ENCODE measurements around the gene TP63. TPM values are rescaled to one million over a fixed set of nuclear protein-coding genes. Genes with fewer than 3 reads are reported as not detected.

Gene TP63
- total and polyA plus RNA-seq, 3 donors from 2014 or later = 5.2 to 10.5 (median 6.0) TPM

DNA sequence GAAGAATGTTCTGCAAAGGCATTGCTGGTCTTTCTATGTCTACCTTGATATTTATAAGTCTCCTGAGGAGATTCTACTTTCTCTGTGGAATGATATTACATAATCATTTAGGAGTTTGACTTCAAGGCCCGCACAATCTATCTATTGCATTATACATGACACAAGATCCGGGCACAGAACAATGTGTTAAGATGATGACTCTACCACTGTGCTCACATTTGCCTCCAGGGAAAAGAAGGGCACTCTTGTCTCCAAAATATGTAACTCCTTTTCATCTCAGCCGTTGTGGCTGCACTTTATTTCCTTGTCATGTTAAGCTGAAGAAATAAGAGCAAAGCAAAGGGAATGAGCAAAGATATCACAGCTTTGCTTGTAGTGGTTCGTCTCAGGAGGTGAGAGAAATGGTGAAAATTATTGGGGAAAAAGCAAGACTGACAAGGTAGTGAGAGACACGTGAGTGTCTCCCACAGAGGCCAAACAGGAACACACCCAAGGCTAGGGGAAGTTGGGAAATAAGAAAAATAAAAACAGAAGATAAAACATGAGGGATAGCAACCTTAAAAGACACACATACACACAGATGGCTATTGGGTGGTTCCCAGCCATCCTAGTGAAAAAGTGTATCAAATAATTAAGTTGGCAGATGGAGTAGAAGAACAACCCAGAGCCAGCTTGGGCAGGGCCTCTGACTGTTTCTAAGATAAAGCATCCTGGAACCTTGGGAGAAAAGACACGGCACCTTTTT lies 305.2 kb downstream of the TP63 start:
- DNase-seq = no peak
- 82 to 83% methylated on average over 6 of the region's 6 CpGs for WGBS, 2 donors
- no peaks in the 10 kb centered on the region for H3K36me3 ChIP-seq (ENCODE audit: low read depth, missing control alignments)
- no peak overlapping the region for H3K27ac ChIP-seq
- no peaks in the 10 kb centered on the region for H3K4me1 ChIP-seq
- H3K27me3 ChIP-seq = no peaks in the 10 kb centered on the region
- H3K4me3 ChIP-seq = no peak overlapping the region
- intact Hi-C loops (cut with DNase I; ENCODE audit: low total_unique reads) = no loop called here
- TF ChIP-seq, protein P1, sequence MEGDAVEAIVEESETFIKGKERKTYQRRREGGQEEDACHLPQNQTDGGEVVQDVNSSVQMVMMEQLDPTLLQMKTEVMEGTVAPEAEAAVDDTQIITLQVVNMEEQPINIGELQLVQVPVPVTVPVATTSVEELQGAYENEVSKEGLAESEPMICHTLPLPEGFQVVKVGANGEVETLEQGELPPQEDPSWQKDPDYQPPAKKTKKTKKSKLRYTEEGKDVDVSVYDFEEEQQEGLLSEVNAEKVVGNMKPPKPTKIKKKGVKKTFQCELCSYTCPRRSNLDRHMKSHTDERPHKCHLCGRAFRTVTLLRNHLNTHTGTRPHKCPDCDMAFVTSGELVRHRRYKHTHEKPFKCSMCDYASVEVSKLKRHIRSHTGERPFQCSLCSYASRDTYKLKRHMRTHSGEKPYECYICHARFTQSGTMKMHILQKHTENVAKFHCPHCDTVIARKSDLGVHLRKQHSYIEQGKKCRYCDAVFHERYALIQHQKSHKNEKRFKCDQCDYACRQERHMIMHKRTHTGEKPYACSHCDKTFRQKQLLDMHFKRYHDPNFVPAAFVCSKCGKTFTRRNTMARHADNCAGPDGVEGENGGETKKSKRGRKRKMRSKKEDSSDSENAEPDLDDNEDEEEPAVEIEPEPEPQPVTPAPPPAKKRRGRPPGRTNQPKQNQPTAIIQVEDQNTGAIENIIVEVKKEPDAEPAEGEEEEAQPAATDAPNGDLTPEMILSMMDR (IDR thresholded peaks at IDR 0.05) = no peak
- no peak for TF ChIP-seq POLR2A (IDR thresholded peaks at IDR 0.05)
- H3K9me3 ChIP-seq = no peaks in the 10 kb centered on the region

DNA sequence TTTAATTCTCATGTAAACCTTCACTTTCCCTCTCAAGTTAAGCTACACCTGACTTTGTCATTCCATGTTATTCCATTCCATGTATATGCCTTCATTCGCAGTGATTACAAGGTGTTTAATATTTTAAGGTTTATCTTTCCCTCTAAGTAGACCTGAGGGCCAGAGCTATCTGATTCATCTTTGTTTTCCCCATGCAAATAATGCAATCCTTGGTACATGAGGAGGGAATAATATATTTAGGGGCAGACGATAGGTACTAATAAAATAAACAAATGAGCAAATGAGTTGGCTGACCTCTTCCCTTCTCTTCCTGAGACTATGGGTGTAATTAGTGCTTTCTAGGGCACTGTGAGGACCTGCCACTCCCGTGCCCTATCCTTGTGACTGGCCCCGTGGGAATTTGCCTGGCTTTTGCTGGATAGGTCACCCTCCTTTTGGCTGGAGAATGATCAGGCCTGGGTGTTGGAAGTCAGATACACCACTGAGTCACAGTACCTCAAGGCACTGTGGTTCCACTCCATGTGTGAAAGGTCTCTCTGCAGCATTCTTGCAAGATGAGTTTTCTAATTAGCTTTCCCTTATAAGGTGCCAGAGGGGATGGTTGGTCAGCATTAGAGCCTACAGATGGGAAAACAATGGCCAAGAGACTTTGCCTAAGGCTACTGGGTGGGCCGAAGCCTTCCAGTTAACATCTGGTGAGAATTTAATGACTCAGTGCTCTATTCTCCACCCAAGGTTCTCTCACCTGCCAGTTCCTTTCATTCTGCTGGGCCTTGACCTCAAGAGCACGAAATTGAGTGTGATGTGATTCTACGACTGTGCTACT lies 306.3 kb downstream of the TP63 start:
- WGBS, 2 donors = 87 to 94% methylated on average over 7 of the region's 7 CpGs
- TF ChIP-seq POLR2A (IDR thresholded peaks at IDR 0.05) = no peak
- TF ChIP-seq, protein P1 (IDR thresholded peaks at IDR 0.05) = no peak
- H3K27ac ChIP-seq = no peak overlapping the region
- H3K9me3 ChIP-seq = no peaks in the 10 kb centered on the region
- no peak overlapping the region for H3K4me3 ChIP-seq
- no peaks in the 10 kb centered on the region for H3K27me3 ChIP-seq
- H3K4me1 ChIP-seq = peaks cover 6% of the 10 kb centered on the region
- H3K36me3 ChIP-seq (ENCODE audit: low read depth, missing control alignments) = no peaks in the 10 kb centered on the region
- DNase-seq = no peak
- intact Hi-C loops (cut with DNase I; ENCODE audit: low total_unique reads) = no loop called here

DNA sequence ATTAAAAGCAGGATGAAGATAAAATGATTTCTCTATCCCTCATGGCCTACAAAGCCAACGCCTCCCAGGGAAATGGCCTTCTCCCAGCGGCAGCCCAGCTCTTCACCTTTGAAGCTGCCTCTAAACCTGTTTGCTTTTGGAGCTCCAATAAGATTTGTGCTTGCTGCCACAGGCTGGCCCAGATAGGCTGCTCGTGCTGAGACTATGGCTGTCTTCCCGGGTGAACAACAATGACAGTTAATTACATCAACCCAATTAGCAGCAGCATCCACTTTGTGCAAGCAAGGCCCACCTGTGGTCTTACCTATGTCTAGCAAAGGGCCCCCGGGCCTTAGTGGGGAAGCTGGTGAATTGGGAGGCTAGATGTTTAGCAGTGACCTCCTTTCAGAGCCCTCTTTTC lies 309.9 kb downstream of the TP63 start:
- Histone ChIP-seq H3K4me3 (no peak overlapping the region), H3K27ac (no peak overlapping the region), H3K9me3 (no peaks in the 10 kb centered on the region), H3K4me1 (peaks cover 6% of the 10 kb centered on the region), H3K36me3 (ENCODE audit: low read depth, missing control alignments) (no peaks in the 10 kb centered on the region), H3K27me3 (no peaks in the 10 kb centered on the region)
- no peak for DNase-seq
- 81 to 88% methylated on average over 5 of the region's 5 CpGs for WGBS, 2 donors
- intact Hi-C loops (cut with DNase I; ENCODE audit: low total_unique reads) = no loop called here
- TF ChIP-seq POLR2A (IDR thresholded peaks at IDR 0.05) = no peak
- TF ChIP-seq, protein P1 (IDR thresholded peaks at IDR 0.05) = no peak

DNA sequence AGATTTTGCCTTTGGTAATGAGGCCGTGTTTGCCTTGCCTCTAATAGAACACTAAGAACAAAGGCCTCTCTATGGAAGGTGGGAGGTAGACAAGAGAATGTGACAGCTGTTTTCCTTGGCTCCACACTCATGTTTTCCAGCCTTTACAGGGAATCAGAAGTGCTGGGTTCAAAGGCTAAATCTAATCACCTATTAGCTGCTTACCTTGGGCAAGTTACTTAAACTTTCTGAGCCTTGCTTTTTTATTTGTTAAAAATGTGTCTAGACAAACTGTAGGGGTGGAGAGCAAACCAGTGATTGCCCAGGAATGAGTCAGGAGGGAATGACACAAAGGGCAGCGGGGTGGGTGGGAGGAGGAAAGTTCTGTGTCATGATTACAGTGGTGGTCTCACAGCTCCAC lies 310.5 kb downstream of the TP63 start:
- no peak for DNase-seq
- intact Hi-C loops (cut with DNase I; ENCODE audit: low total_unique reads) = no loop called here
- Histone ChIP-seq H3K4me3 (no peak overlapping the region), H3K4me1 (peaks cover 6% of the 10 kb centered on the region), H3K36me3 (ENCODE audit: low read depth, missing control alignments) (no peaks in the 10 kb centered on the region), H3K27me3 (no peaks in the 10 kb centered on the region), H3K9me3 (no peaks in the 10 kb centered on the region), H3K27ac (no peak overlapping the region)
- WGBS, 2 donors = 55 to 73% methylated on average over 2 of the region's 2 CpGs
- TF ChIP-seq, protein P1 (IDR thresholded peaks at IDR 0.05) = no peak
- TF ChIP-seq POLR2A (IDR thresholded peaks at IDR 0.05) = no peak
